Activated CD8-positive, alpha-beta T cell treated with anti-CD3 and anti-CD28 coated beads for 36 hours (primary cell): ENCODE measurements around the gene SERPINA7. TPM values are rescaled to one million over a fixed set of nuclear protein-coding genes. Genes with fewer than 3 reads are reported as not detected.

Experiments
- ATAC-seq: fragments of 200-7000 bp; cut with Tn5 transposase; one replicate; pipeline ENCODE4 v1.10.0; 2021; ENCODE audit warnings: mild to moderate bottlenecking, moderate library complexity
- CTCF ChIA-PET: fragments of 350-600 bp; sonication (Branson Sonifier 250); formaldehyde crosslinking; loops from one replicate; lab custom pipeline; 2021; ENCODE audit warnings: antibody characterized with exemption; lab: Charles Lee
- POLR2A ChIA-PET: fragments of 350-600 bp; sonication (Branson Sonifier 250); formaldehyde crosslinking; loops from one replicate; lab custom pipeline; 2021; ENCODE audit warnings: antibody characterized with exemption; lab: Charles Lee
- DNase-seq: peaks from one replicate; pipeline ENCODE4 v3.0.0-alpha.2; 2020
- H3K27ac Mint-ChIP-seq: one replicate; pipeline ENCODE4 v1.8.0; 2021; ENCODE audit warnings: mild to moderate bottlenecking, mixed read lengths
- H3K27me3 Mint-ChIP-seq: one replicate; pipeline ENCODE4 v1.8.0; 2021; ENCODE audit warnings: mixed read lengths
- H3K36me3 Mint-ChIP-seq: one replicate; pipeline ENCODE4 v1.8.0; 2021; ENCODE audit warnings: low read depth, mixed read lengths
- H3K4me1 Mint-ChIP-seq: one replicate; pipeline ENCODE4 v1.8.0; 2021; ENCODE audit warnings: low read depth, mixed read lengths
- H3K4me3 Mint-ChIP-seq: one replicate; pipeline ENCODE4 v1.8.0; 2021; ENCODE audit warnings: mild to moderate bottlenecking, moderate library complexity, mixed read lengths
- H3K9me3 Mint-ChIP-seq: one replicate; pipeline ENCODE4 v1.8.0; 2021; ENCODE audit warnings: mixed read lengths
- intact Hi-C: fragments of 100-400 bp; cut with micrococcal nuclease; formaldehyde crosslinking; loops from one replicate; pipeline ENCODE4 v1.10.0; 2022
- total RNA-seq, 2 experiments: library from RNA; stranded (reverse); gene quantifications; one replicate each; pipeline ENCODE4 v1.2.3, GENCODE V29; 2021
- TF ChIP-seq, protein P1 (sequence below): fragments of 200-600 bp; IDR thresholded peaks from one replicate; pipeline ENCODE4 v1.8.0; 2022; ENCODE audit warnings: antibody characterized with exemption, mild to moderate bottlenecking

The SERPINA7 gene
- total RNA-seq, 2 experiments from 2014 or later: not detected

DNA sequence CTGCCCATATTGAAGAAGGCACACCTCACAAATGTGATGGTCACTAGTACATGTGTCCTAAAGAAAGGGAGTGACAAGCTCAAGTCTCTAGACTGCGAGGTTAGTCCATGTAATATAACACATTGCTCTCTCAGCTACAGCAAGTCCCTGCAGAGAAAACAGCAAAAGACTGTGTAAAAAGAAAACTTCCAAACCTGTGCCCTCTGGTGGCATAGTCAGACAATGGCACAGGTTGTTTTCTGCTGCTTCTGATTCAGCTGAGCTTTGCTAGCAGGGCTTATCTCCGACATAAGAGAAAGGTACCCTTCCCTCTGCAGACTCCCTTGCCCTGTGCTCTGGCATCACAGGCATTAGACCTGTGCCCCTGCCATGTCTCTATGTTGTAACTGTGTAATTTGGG, 1.4 kb upstream of the SERPINA7 start:
- ChIA-PET POLR2A (no interaction called here), CTCF (interaction anchor here (1.4 kb wide), 1 partner anchor 169 kb away, joined by 3 read pairs; no protein-coding TSS in a partner anchor)
- ATAC-seq (no peak), DNase-seq (no peak)
- no peaks in the 10 kb centered on the region for H3K9me3 Mint-ChIP-seq
- no peaks in the 10 kb centered on the region for H3K36me3 Mint-ChIP-seq
- TF ChIP-seq, protein P1, sequence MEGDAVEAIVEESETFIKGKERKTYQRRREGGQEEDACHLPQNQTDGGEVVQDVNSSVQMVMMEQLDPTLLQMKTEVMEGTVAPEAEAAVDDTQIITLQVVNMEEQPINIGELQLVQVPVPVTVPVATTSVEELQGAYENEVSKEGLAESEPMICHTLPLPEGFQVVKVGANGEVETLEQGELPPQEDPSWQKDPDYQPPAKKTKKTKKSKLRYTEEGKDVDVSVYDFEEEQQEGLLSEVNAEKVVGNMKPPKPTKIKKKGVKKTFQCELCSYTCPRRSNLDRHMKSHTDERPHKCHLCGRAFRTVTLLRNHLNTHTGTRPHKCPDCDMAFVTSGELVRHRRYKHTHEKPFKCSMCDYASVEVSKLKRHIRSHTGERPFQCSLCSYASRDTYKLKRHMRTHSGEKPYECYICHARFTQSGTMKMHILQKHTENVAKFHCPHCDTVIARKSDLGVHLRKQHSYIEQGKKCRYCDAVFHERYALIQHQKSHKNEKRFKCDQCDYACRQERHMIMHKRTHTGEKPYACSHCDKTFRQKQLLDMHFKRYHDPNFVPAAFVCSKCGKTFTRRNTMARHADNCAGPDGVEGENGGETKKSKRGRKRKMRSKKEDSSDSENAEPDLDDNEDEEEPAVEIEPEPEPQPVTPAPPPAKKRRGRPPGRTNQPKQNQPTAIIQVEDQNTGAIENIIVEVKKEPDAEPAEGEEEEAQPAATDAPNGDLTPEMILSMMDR: no peak
- no peak overlapping the region for H3K4me3 Mint-ChIP-seq
- no peaks in the 10 kb centered on the region for H3K4me1 Mint-ChIP-seq
- no peak overlapping the region for H3K27ac Mint-ChIP-seq
- no peaks in the 10 kb centered on the region for H3K27me3 Mint-ChIP-seq
- intact Hi-C loops: no loop called here

DNA sequence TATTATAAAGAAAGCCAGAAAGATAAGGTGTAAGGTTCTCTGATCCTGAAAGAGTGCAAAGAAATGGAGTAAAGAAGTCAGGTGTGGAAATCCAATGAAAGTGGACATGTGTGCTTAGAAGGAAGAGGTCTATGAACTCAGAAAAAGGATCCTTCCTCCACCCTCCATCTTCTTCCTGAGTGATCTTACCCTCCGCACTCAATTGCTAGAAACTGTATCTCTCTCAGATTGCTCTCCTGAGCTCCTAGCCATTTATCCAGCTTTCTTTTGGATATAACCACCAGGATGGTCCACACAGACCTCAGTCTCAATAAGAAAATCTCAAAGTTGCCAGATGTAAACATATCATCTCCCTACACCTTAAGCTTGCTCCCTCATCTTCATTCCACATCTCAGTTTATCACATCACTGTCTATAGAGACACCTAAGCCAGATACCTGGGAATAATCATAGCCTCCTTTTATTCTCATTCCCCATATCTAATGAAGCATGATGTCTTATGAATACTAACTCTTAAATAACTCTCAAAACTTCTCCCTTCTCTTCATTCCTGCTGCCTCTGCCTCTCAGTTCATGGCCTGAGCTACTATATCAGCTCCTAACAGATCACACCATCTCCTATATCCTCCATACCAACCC, 573 bp downstream of the SERPINA7 start:
- no peak overlapping the region for H3K27ac Mint-ChIP-seq
- H3K4me1 Mint-ChIP-seq: no peaks in the 10 kb centered on the region
- DNase-seq (no peak), ATAC-seq (no peak)
- no peak overlapping the region for H3K4me3 Mint-ChIP-seq
- H3K36me3 Mint-ChIP-seq: no peaks in the 10 kb centered on the region
- no peaks in the 10 kb centered on the region for H3K27me3 Mint-ChIP-seq
- intact Hi-C loops: no loop called here
- ChIA-PET CTCF (no interaction called here), POLR2A (no interaction called here)
- no peaks in the 10 kb centered on the region for H3K9me3 Mint-ChIP-seq
- TF ChIP-seq, protein P1: no peak

DNA sequence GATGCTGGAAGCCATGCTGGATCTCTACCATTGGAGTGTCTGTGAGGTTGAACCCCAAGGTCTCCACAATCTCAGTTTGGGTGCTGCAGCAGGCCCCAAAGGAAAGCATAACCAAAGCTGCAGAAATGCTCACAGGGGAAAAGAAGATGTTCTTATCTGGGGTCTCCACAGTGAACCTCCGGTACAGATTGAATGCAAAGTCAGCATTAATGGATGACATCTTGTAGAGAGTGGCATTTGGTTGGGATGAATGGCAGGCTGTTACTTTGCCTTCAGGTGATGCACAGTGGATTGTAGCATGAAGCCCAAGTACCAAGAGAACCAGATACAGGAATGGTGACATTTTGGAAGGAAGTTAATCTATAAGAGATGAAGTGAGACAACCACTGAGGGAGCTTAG, 1.8 kb downstream of the SERPINA7 start:
- ATAC-seq: no peak
- H3K4me1 Mint-ChIP-seq: no peaks in the 10 kb centered on the region
- no peak overlapping the region for H3K4me3 Mint-ChIP-seq
- H3K27me3 Mint-ChIP-seq: no peaks in the 10 kb centered on the region
- DNase-seq: no peak
- H3K9me3 Mint-ChIP-seq: no peaks in the 10 kb centered on the region
- ChIA-PET POLR2A (no interaction called here), CTCF (no interaction called here)
- H3K27ac Mint-ChIP-seq: no peak overlapping the region
- TF ChIP-seq, protein P1: no peak
- no peaks in the 10 kb centered on the region for H3K36me3 Mint-ChIP-seq
- intact Hi-C loops: no loop called here

DNA sequence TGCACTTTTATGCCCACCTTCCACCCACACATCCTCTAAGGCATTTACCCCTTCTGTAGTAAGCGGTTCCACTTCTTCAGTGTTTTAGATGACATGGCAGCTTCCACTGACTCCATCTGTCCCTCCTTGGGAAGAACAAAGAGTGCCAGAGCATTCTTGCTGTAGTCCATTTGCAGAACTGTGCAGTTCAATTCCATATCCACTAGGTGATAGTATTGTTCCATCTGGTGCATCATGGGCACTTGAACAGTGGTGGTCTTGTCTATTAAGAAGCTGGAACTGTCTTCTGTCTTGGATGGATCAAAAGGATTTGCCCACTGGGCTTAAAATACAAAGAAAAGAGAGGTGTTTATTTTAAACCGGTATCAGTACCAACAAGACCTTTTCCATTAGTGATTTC, 3.5 kb downstream of the SERPINA7 start:
- Mint-ChIP-seq H3K36me3 (no peaks in the 10 kb centered on the region), H3K27ac (no peak overlapping the region), H3K27me3 (no peaks in the 10 kb centered on the region), H3K4me3 (no peak overlapping the region), H3K4me1 (no peaks in the 10 kb centered on the region), H3K9me3 (no peaks in the 10 kb centered on the region)
- ChIA-PET CTCF (no interaction called here), POLR2A (no interaction called here)
- DNase-seq: no peak
- ATAC-seq: no peak
- intact Hi-C loops: no loop called here
- TF ChIP-seq, protein P1: no peak

DNA sequence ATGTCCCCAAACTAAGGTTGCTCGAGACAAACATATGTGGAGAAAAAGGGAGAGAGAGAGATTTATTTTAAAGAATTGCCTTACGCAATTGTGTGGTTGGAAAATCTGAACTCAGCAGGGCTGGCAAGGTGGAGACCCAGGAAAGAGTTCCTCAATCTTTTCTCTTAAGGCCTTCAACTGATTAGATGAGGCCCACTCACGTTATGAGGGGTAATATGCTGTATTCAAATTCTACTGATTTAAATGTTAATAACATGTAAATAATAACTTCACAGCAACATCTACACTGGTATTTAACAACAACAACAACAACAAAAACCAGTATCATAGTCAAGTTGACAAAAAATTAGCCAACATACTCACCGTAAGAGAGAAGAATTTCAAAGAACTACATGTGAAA, 14.6 kb downstream of the SERPINA7 start:
- Mint-ChIP-seq H3K4me1 (no peaks in the 10 kb centered on the region), H3K9me3 (no peaks in the 10 kb centered on the region), H3K27ac (no peak overlapping the region), H3K27me3 (no peaks in the 10 kb centered on the region), H3K36me3 (no peaks in the 10 kb centered on the region), H3K4me3 (no peak overlapping the region)
- ChIA-PET POLR2A (no interaction called here), CTCF (no interaction called here)
- intact Hi-C loops: no loop called here
- TF ChIP-seq, protein P1: no peak
- no peak for ATAC-seq
- DNase-seq: no peak
